OCI-LY3 (cell line): ENCODE results near the gene HBG2.

Experiments used
- CTCF ChIP-seq: fragments of 200-600, 300-600 bp; sonication (generic); IDR thresholded peaks from 2 replicates; pipeline ENCODE4 v1.5.1; 2014; ENCODE audit warnings: antibody characterized with exemption, low read length, low read depth
- EZH2phosphoT487 ChIP-seq: fragments of 200-600 bp; shearing (Covaris generic); IDR thresholded peaks from 2 replicates; pipeline ENCODE4 v1.6.1; 2018; ENCODE audit warnings: antibody characterized with exemption, mixed run types, low read depth

GRCh38 chr11:5275369-5276110 lies 21.0 kb upstream of the HBG2 start:
- TF ChIP-seq CTCF, result no peak
- TF ChIP-seq EZH2phosphoT487, result no peak
